Right cardiac atrium (tissue), 5 donors: Measurements from ENCODE around the gene TMEM184A. TPM values are rescaled to one million over a fixed set of nuclear protein-coding genes. Genes with fewer than 3 reads are reported as not detected.

Experiments used
- ATAC-seq, 2 donors: fragments of 200-7000 bp; cut with Tn5 transposase; one replicate each; pipeline versions ENCODE4 v1.8.0 to v1.9.1; 2020; ENCODE audit warnings: moderate library complexity in 2 of 2, mild to moderate bottlenecking in 1 of 2
- DNase-seq, 3 donors: peaks; one replicate each; pipeline ENCODE4 v3.0.0-alpha.2; 2020
- H3K27ac ChIP-seq: one replicate; pipeline ENCODE4 v1.5.1; 2013; ENCODE audit warnings: mild to moderate bottlenecking, low read length, control low read depth, moderate library complexity
- H3K27me3 ChIP-seq: one replicate; pipeline ENCODE4 v1.6.1; 2013; ENCODE audit not compliant: control insufficient read depth, insufficient read depth
- H3K4me1 ChIP-seq: one replicate; pipeline ENCODE4 v1.6.1; 2013; ENCODE audit warnings: low read length; ENCODE audit not compliant: control insufficient read depth, insufficient read depth
- H3K4me3 ChIP-seq: one replicate; pipeline ENCODE4 v1.5.1; 2013; ENCODE audit warnings: low read length, control low read depth
- H3K9me3 ChIP-seq: one replicate; pipeline ENCODE4 v1.6.1; 2013; ENCODE audit warnings: low read length; ENCODE audit not compliant: control insufficient read depth
- WGBS: extraction: QIAGEN DNeasy Blood & Tissue Kit; methylation state at CpG from one replicate; pipeline ENCODE4 v1.1.7; 2013; 5-methylcytosine and 5-hydroxymethylcytosine counted together
- intact Hi-C, 4 donors: fragments of 100-400 bp; cut with DNase I; formaldehyde crosslinking; loops; one replicate each; pipeline versions ENCODE4 v1.11.0 to v1.14.0; 2022 to 2023
- polyA plus RNA-seq: library from polyadenylated mRNA; stranded (reverse); fragments of 200-250 nt; gene quantifications from one replicate; pipeline ENCODE4 v1.2.3, GENCODE V29; 2013
- total RNA-seq, 4 donors: library from RNA; stranded (reverse); fragmentation: NEBNext Ultra II Directional; extraction: Animal tissue kit (Norgen Biotek cat#: 25700); gene quantifications; one replicate each; pipeline ENCODE4 v1.2.1, GENCODE V29; 2021
- donor health status: healthy with polysubstance abuse.
- donor health status: DM: no; HTN: yes; CAD: no.
- donor health status: DM: no; HTN: no; CAD: no.
- donor health status: DM: no; HTN: yes; CAD: no; lungs with severe emphysema.
- donor health status: DM: yes; HTN: yes; CAD: no.

Gene TMEM184A
- total and polyA plus RNA-seq, 5 donors: 0.26 to 0.62 (median 0.44) TPM; not detected in 1

DNA sequence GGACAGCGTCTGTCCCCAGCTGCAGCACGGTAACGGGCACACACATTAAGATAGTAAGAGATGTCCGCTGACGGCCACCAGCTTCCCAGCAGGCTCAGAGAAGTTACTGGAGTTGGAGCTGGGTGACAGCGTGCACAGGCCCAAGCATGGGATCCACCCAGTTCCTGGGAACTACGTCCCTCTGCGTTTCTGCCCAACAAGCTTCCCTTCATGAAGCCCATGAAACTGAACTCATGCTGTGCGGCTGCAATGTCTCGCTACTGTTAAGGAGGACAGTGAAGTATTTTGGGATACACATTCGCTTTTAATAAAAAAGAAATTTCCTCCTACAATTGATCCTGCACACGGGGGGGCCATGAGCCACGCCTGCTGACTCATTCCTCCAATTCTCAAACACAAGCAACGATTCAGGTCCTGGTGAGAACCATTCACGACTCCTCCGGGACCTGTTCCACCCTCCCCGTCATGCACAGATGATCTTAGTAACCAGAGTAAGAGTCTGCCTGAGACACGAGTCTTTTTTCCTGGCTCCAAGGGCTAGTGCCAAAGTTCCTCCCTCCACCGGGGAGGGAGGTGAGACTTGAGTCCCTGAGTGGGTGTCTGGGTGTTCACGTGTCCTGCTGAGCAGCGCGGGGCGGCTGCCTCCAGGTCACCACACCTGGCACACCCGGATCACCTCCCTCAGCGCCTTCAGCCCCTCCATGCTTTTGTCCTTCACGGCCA lies 11.2 kb upstream of the TMEM184A start:
- H3K27me3 ChIP-seq: no peaks in the 10 kb centered on the region
- peak in 1 of 3 donors; percentile 30 for DNase-seq
- no peak overlapping the region for H3K27ac ChIP-seq
- H3K9me3 ChIP-seq: no peaks in the 10 kb centered on the region
- H3K4me3 ChIP-seq: no peak overlapping the region
- no peaks in the 10 kb centered on the region for H3K4me1 ChIP-seq
- WGBS: 81% methylated on average over 26 of the region's 26 CpGs
- intact Hi-C loops: loop anchor here in 1 of 4 donors (10.0 kb wide), 1 partner anchor 62 kb away; the partner anchor contains the start of gene INTS1
- no peak for ATAC-seq

- no peak for ATAC-seq
- DNase-seq: peak in 2 of 3 donors; percentile 37 to 66
- Histone ChIP-seq H3K4me3 (no peak overlapping the region), H3K4me1 (no peaks in the 10 kb centered on the region), H3K9me3 (no peaks in the 10 kb centered on the region), H3K27me3 (no peaks in the 10 kb centered on the region), H3K27ac (no peak overlapping the region)
- 84% methylated on average over 13 of the region's 13 CpGs for WGBS
- intact Hi-C loops: loop anchor here in 1 of 4 donors (10.0 kb wide), 1 partner anchor 62 kb away; the partner anchor contains the start of gene INTS1
Observed at GRCh38 chr7:1566687-1567048, 10.7 kb upstream of the TMEM184A start.

- DNase-seq: peak in 1 of 3 donors; percentile 37
- Histone ChIP-seq H3K27ac (no peak overlapping the region), H3K4me3 (no peak overlapping the region), H3K27me3 (no peaks in the 10 kb centered on the region), H3K4me1 (no peaks in the 10 kb centered on the region), H3K9me3 (no peaks in the 10 kb centered on the region)
- 71% methylated on average over 23 of the region's 23 CpGs for WGBS
- ATAC-seq: no peak
- intact Hi-C loops: loop anchor here in 1 of 4 donors (10.0 kb wide), 1 partner anchor 60 kb away; the partner anchor contains the start of gene INTS1
Observed at GRCh38 chr7:1564603-1565022, 8.6 kb upstream of the TMEM184A start.

DNA sequence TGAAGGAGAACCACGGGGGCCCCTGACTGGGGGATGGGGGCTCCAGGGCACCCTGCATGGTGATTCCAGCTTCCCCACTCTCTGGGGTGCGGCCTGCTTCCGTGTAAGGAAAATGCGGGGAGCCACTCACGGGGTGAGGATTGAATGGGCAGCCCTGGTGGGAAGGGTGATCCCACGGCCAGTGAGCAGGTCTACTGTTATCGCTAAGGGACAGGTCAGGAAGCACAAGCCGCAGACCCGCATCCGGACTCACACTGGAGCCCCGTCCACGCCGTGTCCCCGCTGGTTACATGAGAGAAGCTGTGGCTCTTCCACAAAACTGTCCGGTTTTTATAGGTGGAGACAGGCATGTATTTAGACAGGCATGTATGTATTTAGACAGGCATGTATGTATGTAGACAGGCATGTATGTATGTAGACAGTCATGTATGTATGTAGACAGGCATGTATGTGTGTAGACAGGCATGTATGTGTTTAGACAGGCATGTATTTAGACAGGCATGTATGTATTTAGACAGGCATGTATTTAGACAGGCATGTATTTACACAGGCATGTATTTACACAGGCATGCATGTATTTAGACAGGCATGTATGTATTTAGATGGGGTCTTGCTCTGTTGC lies 8.1 kb upstream of the TMEM184A start:
- WGBS: 86% methylated on average over 15 of the region's 15 CpGs
- peak in 1 of 3 donors; percentile 27 for DNase-seq

DNA sequence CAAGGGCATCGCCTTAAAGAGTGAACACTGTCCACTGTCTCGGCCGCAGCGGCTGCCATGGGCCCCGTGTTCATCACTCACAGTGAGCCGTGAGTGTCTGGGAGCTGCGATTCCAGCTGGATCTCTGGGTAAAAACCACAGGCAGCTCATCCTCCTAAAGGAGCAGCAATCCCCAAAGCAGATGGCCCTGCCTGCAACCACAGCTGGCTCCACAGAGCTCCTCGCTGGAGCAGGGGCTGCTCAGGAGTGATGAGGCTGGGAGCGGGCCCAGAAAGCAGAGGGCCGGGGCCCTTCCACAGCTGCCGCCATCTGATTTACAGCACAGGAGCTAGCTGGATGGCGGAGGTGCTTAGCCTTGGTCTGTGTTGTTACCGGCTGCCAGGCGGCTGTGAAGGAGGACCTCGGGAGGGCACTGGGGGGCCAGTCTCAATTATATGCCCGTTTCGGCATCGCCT lies 6.6 kb upstream of the TMEM184A start:
- DNase-seq: peak in 1 of 3 donors; percentile 40

More for the DNA sequence above, 8.1 kb upstream of the TMEM184A start:
- intact Hi-C loops: loop anchor here in 1 of 4 donors (10.0 kb wide), 1 partner anchor 59 kb away; the partner anchor contains the start of gene INTS1
- H3K4me3 ChIP-seq: no peak overlapping the region
- H3K9me3 ChIP-seq: no peaks in the 10 kb centered on the region
- H3K27me3 ChIP-seq: no peaks in the 10 kb centered on the region
- ATAC-seq: no peak
- no peaks in the 10 kb centered on the region for H3K4me1 ChIP-seq
- H3K27ac ChIP-seq: no peak overlapping the region

GRCh38 chr7:1562116-1562515 lies 6.1 kb upstream of the TMEM184A start:
- Histone ChIP-seq H3K4me1 (no peaks in the 10 kb centered on the region), H3K9me3 (no peaks in the 10 kb centered on the region), H3K27ac (no peak overlapping the region), H3K4me3 (no peak overlapping the region), H3K27me3 (no peaks in the 10 kb centered on the region)
- intact Hi-C loops: loop anchor here in 1 of 4 donors (10.0 kb wide), 1 partner anchor 57 kb away; the partner anchor contains the start of gene INTS1
- 53% methylated on average over 16 of the region's 16 CpGs for WGBS
- no peak for DNase-seq
- ATAC-seq: no peak

More for the DNA sequence above, 6.6 kb upstream of the TMEM184A start:
- no peaks in the 10 kb centered on the region for H3K27me3 ChIP-seq
- 73% methylated on average over 18 of the region's 18 CpGs for WGBS
- no peaks in the 10 kb centered on the region for H3K4me1 ChIP-seq
- no peak overlapping the region for H3K27ac ChIP-seq
- intact Hi-C loops: loop anchor here in 1 of 4 donors (10.0 kb wide), 1 partner anchor 58 kb away; the partner anchor contains the start of gene INTS1
- no peaks in the 10 kb centered on the region for H3K9me3 ChIP-seq
- ATAC-seq: no peak
- H3K4me3 ChIP-seq: no peak overlapping the region

DNA sequence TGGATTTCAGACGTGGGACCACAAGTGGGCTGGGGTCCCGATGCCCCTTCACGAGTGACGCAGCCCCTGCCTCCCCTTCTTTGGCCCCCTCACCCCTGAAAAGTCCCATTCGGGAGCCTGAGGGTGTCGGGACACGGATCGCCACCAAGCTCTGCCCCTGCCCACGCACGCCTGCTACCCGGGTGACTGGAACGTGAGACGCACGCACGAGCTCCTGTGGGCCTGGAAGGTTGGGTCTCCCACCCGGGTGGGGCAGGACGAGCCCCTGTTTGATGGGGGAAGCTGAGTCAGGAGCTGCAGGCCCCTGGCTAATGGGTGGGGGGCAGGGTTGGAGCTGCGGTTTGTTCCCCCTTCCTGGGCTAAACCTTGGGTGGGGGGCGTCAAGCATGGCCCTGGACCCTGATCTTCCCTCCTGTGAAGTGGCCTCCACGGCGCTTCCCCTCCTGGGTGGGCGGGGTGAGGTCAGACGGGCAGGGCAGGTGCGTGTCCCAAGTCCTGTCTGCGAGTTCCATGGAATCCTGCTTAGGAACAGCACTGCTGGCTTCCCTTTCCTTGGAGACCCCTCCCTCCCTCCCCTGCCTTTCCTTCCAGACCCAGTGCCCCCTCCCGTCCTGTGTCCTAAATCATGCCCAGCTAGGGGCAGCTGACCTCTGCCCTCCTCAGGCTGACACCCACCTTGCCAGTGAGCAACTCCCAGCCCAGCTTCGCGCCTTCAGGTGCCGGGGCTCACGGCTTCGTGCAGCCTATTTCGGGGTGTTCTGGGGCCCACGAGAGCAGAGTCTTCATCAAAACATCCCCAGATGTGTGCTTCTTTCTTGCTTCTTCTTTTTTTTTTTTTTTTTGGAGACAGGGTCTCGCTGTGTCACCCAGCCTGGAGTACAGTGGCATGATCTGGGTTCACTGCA lies 5.3 kb upstream of the TMEM184A start:
- H3K4me1 ChIP-seq: no peaks in the 10 kb centered on the region
- H3K9me3 ChIP-seq: no peaks in the 10 kb centered on the region
- 80% methylated on average over 34 of the region's 34 CpGs for WGBS
- DNase-seq (peak in 2 of 3 donors; percentile 46 to 55), ATAC-seq (no peak)
- H3K4me3 ChIP-seq: no peak overlapping the region
- H3K27ac ChIP-seq: no peak overlapping the region
- H3K27me3 ChIP-seq: no peaks in the 10 kb centered on the region
- intact Hi-C loops: loop anchor here in 1 of 4 donors (10.0 kb wide), 1 partner anchor 56 kb away; the partner anchor contains the start of gene INTS1

DNA sequence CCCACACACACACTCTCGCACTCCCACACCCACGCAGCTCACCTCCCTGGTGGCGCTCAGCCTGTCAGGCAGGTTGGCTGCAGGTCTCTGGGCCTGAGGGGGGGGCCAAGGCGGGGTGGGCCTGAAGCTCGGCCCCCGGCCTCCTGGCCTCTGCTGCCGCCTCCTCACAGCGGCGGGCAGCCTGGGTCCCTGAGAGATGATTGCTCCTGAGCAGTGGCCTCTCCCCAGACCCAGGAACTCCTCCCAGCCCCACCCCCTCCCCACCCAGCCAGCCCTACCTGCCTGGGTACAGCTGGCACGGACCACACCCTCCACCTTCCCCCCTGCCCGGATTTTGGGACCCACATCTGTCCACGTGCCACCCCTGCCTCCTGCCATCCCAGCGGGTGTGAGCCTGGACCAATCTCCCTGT lies 4.6 kb upstream of the TMEM184A start:
- 83% methylated on average over 13 of the region's 13 CpGs for WGBS
- ATAC-seq (no peak), DNase-seq (peak in 1 of 3 donors; percentile 26)
- no peak overlapping the region for H3K27ac ChIP-seq
- H3K9me3 ChIP-seq: no peaks in the 10 kb centered on the region
- no peaks in the 10 kb centered on the region for H3K4me1 ChIP-seq
- no peak overlapping the region for H3K4me3 ChIP-seq
- no peaks in the 10 kb centered on the region for H3K27me3 ChIP-seq
- intact Hi-C loops: loop anchor here in 1 of 4 donors (10.0 kb wide), 1 partner anchor 56 kb away; the partner anchor contains the start of gene INTS1

DNA sequence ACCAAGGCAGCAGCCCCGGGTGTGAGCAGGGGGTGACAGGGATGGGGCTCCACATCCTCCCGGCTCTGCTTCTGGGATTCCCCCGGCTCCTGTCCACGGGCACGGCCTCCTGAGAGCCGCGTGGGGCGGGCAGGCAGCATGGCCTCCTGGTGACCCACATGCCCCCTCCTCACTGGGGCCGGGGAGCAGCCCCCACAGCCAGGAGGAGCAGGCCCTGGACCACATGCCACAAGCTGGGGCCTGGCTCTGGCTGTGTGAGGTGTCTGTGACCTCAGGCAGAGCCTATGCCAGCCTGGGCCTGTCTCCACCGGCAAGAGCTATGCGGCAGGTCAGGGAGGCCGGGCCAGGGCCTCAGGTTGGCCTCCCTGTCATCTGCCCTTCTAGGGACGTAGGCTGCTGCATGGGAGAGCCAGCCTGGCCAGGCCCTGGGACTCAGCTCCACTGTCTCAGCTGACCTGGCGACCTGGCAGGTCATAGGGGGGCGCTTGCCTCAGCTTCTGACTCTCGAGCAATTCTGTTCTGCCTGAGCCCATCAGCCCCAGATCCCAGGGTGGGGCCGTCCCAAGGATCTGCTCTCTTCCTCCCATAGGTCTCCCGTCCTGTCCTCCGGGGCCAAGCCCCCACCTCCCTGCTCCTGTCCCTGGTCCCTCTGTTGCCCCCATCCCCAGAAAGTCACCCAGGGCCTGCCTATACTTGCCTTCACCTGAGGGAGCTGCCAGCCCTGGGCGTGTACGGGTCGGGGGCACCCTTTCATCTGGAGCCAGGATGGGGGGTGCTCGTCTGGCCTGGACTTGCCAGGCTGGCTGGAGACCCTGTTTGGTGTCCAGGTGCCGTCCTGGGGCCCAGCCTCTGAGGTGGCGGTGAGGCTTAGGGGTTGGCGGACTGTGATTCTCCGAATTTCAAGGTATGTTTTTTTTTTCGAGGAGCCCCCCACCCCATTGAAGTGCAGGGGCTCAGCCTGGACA lies 3.9 kb upstream of the TMEM184A start:
- WGBS: 87% methylated on average over 28 of the region's 28 CpGs
- intact Hi-C loops: loop anchor here in 1 of 4 donors (10.0 kb wide), 1 partner anchor 55 kb away; the partner anchor contains the start of gene INTS1
- Histone ChIP-seq H3K27ac (no peak overlapping the region), H3K4me1 (no peaks in the 10 kb centered on the region), H3K27me3 (no peaks in the 10 kb centered on the region), H3K9me3 (no peaks in the 10 kb centered on the region), H3K4me3 (no peak overlapping the region)
- ATAC-seq: no peak
- DNase-seq: peak in 1 of 3 donors; percentile 40
